ENCODE data around the gene DIP2C. TPM values are rescaled to one million over a fixed set of nuclear protein-coding genes. Genes with fewer than 3 reads are reported as not detected.
"Not testable (repeated sequence)": the region's sequence is repeated elsewhere in the genome, so short reads cannot be mapped to it uniquely, and the experiment has no call there.

The DIP2C gene
- total RNA-seq, 1 experiment from 2014 or later: 4.6 TPM

GRCh38 chr10:451021-451471 lies 238.4 kb downstream of the DIP2C start:
- DNase-seq (ENCODE audit: low read depth): peak; percentile 35

- no peak for DNase-seq (ENCODE audit: low read depth)
Observed at GRCh38 chr10:450463-450862, 239.0 kb downstream of the DIP2C start.

GRCh38 chr10:449331-449730 lies 240.1 kb downstream of the DIP2C start:
- not testable (repeated sequence) for DNase-seq (ENCODE audit: low read depth)

GRCh38 chr10:443459-443858 lies 246.0 kb downstream of the DIP2C start:
- DNase-seq (ENCODE audit: low read depth): no peak

- no peak for DNase-seq (ENCODE audit: low read depth)
Observed at GRCh38 chr10:442209-442608, 247.3 kb downstream of the DIP2C start.

- no peak for DNase-seq (ENCODE audit: low read depth)
Observed at GRCh38 chr10:441659-442058, 247.8 kb downstream of the DIP2C start.

GRCh38 chr10:440127-440526 lies 249.3 kb downstream of the DIP2C start:
- no peak for DNase-seq (ENCODE audit: low read depth)

- no peak for DNase-seq (ENCODE audit: low read depth)
Observed at GRCh38 chr10:437698-438490, 251.6 kb downstream of the DIP2C start.

GRCh38 chr10:436911-437665 lies 252.4 kb downstream of the DIP2C start:
- no peak for DNase-seq (ENCODE audit: low read depth)

- no peak for DNase-seq (ENCODE audit: low read depth)
Observed at GRCh38 chr10:436013-436697, 253.3 kb downstream of the DIP2C start.

- no peak for DNase-seq (ENCODE audit: low read depth)
Observed at GRCh38 chr10:435397-435796, 254.1 kb downstream of the DIP2C start.

GRCh38 chr10:429696-430095 lies 259.8 kb downstream of the DIP2C start:
- no peak for DNase-seq (ENCODE audit: low read depth)

- DNase-seq (ENCODE audit: low read depth): no peak
Observed at GRCh38 chr10:427761-428519, 261.5 kb downstream of the DIP2C start.

- not testable (repeated sequence) for DNase-seq (ENCODE audit: low read depth)
Observed at GRCh38 chr10:425365-425764, 264.1 kb downstream of the DIP2C start.

- DNase-seq (ENCODE audit: low read depth): not testable (repeated sequence)
Observed at GRCh38 chr10:424724-425123, 264.7 kb downstream of the DIP2C start.

- DNase-seq (ENCODE audit: low read depth): no peak
Observed at GRCh38 chr10:423178-423577, 266.3 kb downstream of the DIP2C start.

GRCh38 chr10:422675-423074 lies 266.8 kb downstream of the DIP2C start:
- DNase-seq (ENCODE audit: low read depth): no peak

GRCh38 chr10:422241-422640 lies 267.2 kb downstream of the DIP2C start:
- no peak for DNase-seq (ENCODE audit: low read depth)

GRCh38 chr10:421170-421569 lies 268.3 kb downstream of the DIP2C start:
- no peak for DNase-seq (ENCODE audit: low read depth)

- DNase-seq (ENCODE audit: low read depth): no peak
Observed at GRCh38 chr10:420154-421121, 269.0 kb downstream of the DIP2C start.
